Astrocyte of the cerebellum (primary cell): ENCODE data around the gene SAT2.

Experiments used
- DNase-seq: peaks from one replicate; pipeline ENCODE4 v3.0.0-alpha.2; 2011; ENCODE audit warnings: low read depth
- H3K4me3 ChIP-seq: 2 replicates; pipeline ENCODE4 v1.5.1; 2011; ENCODE audit warnings: mild to moderate bottlenecking, low read depth, low read length, moderate library complexity
- in situ Hi-C: cut with HindIII; loops from 2 replicates; pipeline ENCODE4 v1.10.0; 2017; ENCODE audit warnings: low sequenced_read_pairs
- TF ChIP-seq, protein P1 (sequence below): IDR thresholded peaks from 2 replicates; pipeline ENCODE4 v1.5.1; 2012; ENCODE audit warnings: low read length, low read depth, moderate library complexity, mild to moderate bottlenecking; ENCODE audit errors: missing control alignments

SAT2 gene

DNA sequence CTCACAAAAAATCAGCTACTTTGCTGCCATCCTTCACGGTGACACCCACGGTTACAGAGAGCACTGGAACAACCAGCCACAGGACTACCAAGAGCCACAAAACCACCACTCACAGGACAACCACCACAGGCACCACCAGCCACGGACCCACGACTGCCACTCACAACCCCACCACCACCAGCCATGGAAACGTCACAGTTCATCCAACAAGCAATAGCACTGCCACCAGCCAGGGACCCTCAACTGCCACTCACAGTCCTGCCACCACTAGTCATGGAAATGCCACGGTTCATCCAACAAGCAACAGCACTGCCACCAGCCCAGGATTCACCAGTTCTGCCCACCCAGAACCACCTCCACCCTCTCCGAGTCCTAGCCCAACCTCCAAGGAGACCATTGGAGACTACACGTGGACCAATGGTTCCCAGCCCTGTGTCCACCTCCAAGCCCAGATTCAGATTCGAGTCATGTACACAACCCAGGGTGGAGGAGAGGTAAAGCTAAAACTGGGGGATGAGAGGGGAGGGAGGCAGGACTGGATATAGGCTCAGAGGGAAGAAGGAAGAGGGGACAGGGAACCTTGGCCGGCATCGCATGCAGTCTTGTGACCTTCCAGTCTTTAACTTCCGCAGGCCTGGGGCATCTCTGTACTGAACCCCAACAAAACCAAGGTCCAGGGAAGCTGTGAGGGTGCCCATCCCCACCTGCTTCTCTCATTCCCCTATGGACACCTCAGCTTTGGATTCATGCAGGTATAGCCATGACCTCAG is 47.6 kb downstream of the SAT2 start:
- in situ Hi-C loops: no loop called here
- DNase-seq: no peak
- TF ChIP-seq, protein P1, sequence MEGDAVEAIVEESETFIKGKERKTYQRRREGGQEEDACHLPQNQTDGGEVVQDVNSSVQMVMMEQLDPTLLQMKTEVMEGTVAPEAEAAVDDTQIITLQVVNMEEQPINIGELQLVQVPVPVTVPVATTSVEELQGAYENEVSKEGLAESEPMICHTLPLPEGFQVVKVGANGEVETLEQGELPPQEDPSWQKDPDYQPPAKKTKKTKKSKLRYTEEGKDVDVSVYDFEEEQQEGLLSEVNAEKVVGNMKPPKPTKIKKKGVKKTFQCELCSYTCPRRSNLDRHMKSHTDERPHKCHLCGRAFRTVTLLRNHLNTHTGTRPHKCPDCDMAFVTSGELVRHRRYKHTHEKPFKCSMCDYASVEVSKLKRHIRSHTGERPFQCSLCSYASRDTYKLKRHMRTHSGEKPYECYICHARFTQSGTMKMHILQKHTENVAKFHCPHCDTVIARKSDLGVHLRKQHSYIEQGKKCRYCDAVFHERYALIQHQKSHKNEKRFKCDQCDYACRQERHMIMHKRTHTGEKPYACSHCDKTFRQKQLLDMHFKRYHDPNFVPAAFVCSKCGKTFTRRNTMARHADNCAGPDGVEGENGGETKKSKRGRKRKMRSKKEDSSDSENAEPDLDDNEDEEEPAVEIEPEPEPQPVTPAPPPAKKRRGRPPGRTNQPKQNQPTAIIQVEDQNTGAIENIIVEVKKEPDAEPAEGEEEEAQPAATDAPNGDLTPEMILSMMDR: no peak
- H3K4me3 ChIP-seq: no peak overlapping the region

DNA sequence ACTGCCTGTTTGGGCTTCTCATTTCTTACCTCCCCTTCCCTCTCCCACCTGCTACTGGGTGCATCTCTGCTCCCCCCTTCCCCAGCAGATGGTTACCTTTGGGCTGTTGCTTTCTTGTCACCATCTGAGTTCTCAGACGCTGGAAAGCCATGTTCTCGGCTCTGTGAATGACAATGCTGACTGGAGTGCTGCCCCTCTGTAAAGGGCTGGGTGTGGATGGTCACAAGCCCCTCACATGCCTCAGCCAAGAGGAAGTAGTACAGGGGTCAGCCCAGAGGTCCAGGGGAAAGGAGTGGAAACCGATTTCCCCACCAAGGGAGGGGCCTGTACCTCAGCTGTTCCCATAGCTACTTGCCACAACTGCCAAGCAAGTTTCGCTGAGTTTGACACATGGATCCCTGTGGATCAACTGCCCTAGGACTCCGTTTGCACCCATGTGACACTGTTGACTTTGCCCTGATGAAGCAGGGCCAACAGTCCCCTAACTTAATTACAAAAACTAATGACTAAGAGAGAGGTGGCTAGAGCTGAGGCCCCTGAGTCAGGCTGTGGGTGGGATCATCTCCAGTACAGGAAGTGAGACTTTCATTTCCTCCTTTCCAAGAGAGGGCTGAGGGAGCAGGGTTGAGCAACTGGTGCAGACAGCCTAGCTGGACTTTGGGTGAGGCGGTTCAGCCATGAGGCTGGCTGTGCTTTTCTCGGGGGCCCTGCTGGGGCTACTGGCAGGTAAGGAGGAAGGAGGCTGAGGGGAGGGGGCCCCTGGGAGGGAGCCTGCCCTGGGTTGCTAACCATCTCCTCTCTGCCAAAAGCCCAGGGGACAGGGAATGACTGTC is 48.4 kb downstream of the SAT2 start, which contains the start of gene CD68:
CD68 (plus strand) TSS at position 638 of the 833 bp plus-strand sequence; CDS start at position 678, 40 bp downstream.
- no peak for DNase-seq
- H3K4me3 ChIP-seq: no peak within 1 kb of the TSS
- in situ Hi-C loops: no loop called here
- TF ChIP-seq, protein P1: no peak

DNA sequence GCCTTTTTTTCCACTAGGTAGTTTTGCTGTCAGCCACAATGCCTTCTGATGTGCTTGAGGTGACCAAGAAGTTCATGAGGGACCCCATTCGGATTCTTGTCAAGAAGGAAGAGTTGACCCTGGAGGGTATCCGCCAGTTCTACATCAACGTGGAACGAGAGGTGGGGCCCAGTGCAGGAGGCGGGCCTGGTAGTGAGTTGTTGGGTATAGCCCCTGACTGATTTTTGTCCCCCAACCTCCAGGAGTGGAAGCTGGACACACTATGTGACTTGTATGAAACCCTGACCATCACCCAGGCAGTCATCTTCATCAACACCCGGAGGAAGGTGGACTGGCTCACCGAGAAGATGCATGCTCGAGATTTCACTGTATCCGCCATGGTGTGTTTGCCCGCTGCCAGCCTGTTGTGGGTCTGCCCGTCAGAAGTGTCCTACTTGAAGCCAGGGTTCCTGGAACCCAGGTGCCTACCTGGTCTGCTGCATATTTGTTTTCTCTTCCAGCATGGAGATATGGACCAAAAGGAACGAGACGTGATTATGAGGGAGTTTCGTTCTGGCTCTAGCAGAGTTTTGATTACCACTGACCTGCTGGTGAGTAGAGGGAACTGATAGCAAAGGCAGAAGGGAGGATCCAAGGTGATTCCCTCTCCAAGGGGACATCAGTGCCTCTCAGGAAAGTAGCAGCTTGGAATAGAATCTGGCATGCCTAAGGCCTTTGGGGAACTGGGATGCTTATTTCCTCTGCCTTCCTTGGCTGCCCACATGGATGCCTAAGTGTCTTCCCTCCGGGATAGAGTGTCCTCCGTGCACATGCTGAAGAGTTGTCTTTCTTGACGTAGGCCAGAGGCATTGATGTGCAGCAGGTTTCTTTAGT is 50.1 kb downstream of the SAT2 start:
- no peak overlapping the region for H3K4me3 ChIP-seq
- in situ Hi-C loops: no loop called here
- TF ChIP-seq, protein P1: no peak
- DNase-seq: no peak

DNA sequence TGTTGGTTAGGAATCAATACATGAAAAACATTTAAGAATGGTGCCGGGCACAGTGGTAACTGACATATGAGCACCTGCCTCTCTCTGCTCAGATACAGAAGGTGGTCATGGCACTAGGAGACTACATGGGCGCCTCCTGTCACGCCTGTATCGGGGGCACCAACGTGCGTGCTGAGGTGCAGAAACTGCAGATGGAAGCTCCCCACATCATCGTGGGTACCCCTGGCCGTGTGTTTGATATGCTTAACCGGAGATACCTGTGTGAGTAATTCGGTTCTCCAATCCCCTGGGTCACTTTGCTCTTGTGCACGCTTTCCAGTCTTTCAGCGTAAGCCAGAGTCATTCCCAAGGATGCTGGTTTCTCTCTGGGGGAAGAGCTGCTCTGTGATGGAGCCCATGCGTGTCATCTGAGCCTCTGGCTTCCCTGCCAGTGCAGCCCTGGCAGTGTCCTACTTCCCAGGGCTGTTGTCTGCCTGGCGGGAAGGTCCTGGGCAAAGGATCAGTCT is 51.1 kb downstream of the SAT2 start:
- in situ Hi-C loops: no loop called here
- no peak for DNase-seq
- TF ChIP-seq, protein P1: no peak
- no peak overlapping the region for H3K4me3 ChIP-seq
